NB4 (cell line): ENCODE results near the gene ALPP.
"Not testable (repeated sequence)": the region's sequence is repeated elsewhere in the genome, so short reads cannot be mapped to it uniquely, and the experiment has no call there.

Experiments used
- DNase-seq: peaks from one replicate; pipeline ENCODE4 v3.0.0; 2010; ENCODE audit warnings: low read depth
- H3K4me3 ChIP-seq: one replicate; pipeline ENCODE4 v1.5.1; 2011; ENCODE audit warnings: mild to moderate bottlenecking, low read depth, low read length, moderate library complexity
- CTCF ChIP-seq: IDR thresholded peaks from one replicate; pipeline ENCODE4 v1.5.1; 2012; ENCODE audit warnings: low read depth, low read length
- MAX ChIP-seq: IDR thresholded peaks from 2 replicates; pipeline ENCODE4 v1.6.1; 2011; ENCODE audit warnings: low read depth, low read length
- MYC ChIP-seq: IDR thresholded peaks from 2 replicates; pipeline ENCODE4 v1.6.1; 2011; ENCODE audit warnings: low read depth, low read length
- POLR2A ChIP-seq: IDR thresholded peaks from 2 replicates; pipeline ENCODE4 v1.6.1; 2011; ENCODE audit warnings: mild to moderate bottlenecking; ENCODE audit not compliant: insufficient read length; ENCODE audit errors: extremely low read depth

Gene ALPP

GRCh38 chr2:232353660-232354059 lies 24.9 kb upstream of the ALPP start:
- DNase-seq: no peak
- no peak overlapping the region for H3K4me3 ChIP-seq
- TF ChIP-seq MAX: no peak
- no peak for TF ChIP-seq MYC
- TF ChIP-seq POLR2A: no peak
- no peak for TF ChIP-seq CTCF

GRCh38 chr2:232354069-232354468 lies 24.5 kb upstream of the ALPP start:
- no peak for DNase-seq
- H3K4me3 ChIP-seq: no peak overlapping the region
- no peak for TF ChIP-seq MYC
- no peak for TF ChIP-seq POLR2A
- TF ChIP-seq MAX: no peak
- no peak for TF ChIP-seq CTCF

GRCh38 chr2:232361646-232362045 lies 16.9 kb upstream of the ALPP start:
- H3K4me3 ChIP-seq: no peak overlapping the region
- peak; percentile 57 for DNase-seq
- no peak for TF ChIP-seq MAX
- TF ChIP-seq CTCF: no peak
- no peak for TF ChIP-seq POLR2A
- no peak for TF ChIP-seq MYC

- H3K4me3 ChIP-seq: no peak overlapping the region
- TF ChIP-seq CTCF (no peak), POLR2A (no peak), MAX (no peak), MYC (no peak)
- no peak for DNase-seq
These were observed 16.2 kb upstream of the ALPP start for GRCh38 chr2:232362174-232362900.

- not testable (repeated sequence) for H3K4me3 ChIP-seq
These were observed 15.3 kb upstream of the ALPP start for GRCh38 chr2:232363064-232363783.

More at GRCh38 chr2:232363064-232363783, 15.3 kb upstream of the ALPP start:
- peak; percentile 3 for TF ChIP-seq CTCF
- not testable (repeated sequence) for DNase-seq
